Putamen (tissue), 1 donor: ENCODE results near the gene COL4A2.

Source experiments
- DNase-seq: peaks from one replicate; pipeline ENCODE4 v3.0.0-alpha.2; 2016; ENCODE audit warnings: low spot score

The COL4A2 gene

DNA sequence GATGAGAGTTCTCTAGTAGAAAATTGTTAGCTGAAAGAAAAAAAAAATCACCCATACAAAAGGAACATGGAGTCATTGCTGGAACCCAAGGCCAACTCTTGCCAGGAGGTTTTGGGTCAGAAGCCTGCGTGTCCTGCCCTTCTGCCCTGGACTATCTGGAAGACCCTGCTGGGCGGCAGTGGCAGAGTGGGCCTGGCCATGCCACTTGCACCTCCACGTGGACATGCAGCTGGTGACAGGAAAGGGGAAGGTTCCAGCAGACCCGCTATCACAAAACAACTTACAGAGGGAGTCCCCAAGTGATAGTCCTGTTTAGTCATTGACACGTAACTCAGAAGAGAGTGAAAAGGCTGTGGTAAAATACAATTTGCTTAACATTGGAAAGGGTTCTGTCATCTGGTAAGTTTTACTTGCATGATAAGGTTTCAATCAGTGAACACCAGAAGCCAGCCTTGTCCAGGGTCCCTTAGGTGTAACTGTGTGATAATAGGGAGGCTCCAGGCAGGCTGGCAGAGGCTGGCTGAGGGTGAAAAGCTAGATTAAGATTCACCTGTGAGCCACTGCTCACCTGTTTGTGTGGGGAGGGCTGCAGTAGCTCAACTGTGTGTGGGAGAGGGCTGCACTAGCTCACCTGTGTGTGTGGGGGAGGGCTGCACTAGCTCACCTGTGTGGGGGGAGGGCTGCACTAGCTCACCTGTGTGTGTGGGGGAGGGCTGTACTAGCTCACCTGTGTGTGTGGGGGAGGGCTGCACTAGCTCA, 47.8 kb downstream of the COL4A2 start:
- DNase-seq: no peak

DNA sequence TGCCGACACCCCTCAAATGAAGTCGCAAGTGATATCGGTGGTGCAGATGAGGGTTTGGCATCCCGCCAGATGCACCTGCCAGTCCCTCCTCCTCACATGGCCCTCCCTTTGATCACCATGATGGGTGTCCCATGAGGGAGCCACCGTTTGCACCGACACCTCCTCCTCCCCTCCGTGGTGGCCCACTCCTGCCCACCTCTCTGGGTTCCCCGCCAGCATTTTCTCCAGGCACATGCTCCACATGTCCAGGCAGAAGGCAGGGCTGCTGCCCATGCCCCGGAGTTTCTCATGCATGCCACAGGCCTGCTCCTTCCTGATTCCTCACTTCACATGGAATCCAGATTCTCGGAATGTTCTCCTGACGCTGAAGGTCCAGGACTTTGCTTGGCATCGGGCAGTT, 49.3 kb downstream of the COL4A2 start:
- DNase-seq: no peak

DNA sequence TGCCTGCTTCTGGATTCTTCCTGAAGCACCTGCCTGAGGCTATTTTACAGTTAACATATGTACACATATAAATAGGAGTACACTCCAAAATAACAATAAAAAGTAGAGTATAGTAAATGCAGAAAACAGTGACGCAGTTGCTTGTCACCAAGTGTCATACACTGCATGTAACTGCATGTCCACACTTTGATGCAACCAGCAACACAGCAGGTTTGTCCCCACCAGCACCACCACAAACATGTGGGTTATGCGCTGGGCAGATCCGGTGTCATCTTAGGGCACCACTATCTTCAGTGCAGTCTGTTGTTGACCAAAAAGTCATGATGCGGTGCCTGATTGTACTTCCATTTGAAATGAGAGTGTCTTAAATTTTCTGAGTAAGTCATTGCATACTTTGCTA, 51.3 kb downstream of the COL4A2 start:
- DNase-seq: no peak

DNA sequence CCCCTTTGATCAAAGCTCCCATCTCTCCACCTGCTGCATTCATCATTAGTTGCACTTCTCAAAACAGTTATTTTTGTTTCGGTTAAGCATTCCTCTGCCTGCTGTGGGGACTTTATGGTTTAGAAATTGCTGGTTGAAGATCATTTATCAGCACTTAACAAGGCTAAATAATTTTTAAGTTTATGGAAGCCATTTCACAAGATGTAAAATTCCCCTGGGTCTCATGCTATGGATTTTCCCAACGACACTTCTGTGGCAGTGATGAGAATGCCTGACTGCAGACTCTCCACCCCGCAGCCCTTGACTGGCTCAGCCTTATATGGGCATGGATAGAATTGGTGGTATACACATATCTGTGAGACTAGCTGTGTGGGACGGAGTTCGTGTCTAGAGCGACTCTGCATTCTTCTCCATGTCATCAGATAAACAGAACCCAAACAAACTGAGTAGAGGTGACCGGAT, 52.8 kb downstream of the COL4A2 start:
- DNase-seq: no peak

DNA sequence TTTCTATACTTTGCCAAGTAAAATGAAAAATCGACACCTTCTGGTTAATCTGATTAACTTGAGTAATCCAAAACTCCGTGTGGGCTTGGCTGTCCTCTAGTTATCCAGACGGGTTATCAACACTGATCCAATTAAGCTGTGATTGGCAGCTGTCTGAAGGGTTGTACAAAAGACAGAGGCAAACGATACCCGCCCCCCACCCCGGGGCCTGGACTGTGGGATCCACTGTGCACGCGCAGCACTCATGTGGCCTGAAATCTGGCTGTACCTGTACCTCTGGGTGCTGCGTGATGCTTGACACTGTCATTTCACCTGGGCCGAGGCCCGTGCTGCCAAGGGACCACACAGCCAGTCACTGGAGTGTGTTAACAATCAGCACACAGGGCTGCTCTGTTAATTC, 53.5 kb downstream of the COL4A2 start:
- DNase-seq: no peak

DNA sequence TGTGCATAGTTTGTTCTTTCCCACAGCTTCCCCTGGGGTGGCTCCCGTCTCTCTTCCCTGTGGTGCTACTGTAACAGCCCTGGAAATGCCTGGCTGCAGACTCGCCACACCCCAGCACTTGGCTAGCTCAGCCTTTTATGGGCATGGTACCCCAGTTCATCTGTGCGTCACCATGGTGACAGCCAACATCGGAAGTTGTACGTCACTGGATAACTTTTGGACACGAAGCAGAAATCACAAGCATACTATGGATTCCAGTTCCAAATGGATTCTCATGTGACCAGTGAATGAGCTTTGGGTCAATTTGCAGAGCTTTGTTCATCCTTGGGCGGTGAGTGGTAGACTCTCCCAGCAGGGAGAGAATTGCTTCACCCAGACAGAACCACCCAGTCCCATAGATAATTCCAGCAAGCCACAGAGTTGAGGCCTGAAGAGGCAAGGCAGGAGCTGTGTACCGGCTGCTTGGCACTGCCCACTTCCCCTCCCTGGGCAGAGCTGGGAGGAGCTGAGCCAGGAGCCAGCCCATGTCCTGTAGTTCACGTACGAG, 54.4 kb downstream of the COL4A2 start:
- no peak for DNase-seq

DNA sequence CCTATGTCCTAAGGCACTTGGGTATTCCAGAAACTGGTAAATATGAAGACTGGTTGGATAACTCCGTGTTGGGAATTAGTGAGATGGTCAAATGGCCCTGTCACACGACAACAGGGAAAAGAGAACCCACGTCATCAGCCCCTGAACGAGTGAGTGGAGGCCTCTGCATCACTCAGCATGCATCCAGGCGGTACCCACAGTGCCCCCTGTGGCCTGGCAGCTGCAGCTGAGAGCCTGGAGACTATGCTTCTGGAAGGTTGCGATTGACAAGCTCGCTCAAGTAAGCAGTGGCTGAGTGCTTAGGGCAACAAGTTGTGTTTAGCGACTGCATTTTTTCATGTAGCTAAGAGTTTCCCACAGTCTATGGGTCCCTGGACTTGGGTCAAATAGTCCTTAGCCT, 55.9 kb downstream of the COL4A2 start:
- DNase-seq: no peak

DNA sequence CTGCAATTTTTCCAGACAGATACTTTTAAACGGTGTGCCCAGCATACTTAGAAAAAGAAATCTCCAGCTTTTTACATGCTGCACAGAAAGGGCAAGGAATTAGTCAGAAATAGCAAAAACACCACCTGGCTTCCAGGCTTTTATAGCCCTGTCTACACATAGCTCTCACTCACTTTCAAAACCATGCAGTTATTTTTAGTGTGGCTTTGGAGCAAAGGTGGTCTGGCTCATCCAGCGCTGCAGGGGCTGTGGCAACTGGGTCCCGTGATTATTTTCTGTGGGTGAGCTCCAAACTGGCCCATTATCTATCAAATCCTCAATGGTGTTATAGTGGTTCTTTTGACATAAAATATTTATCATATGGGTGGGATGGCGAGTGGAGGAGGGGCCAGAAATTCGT, 57.0 kb downstream of the COL4A2 start:
- DNase-seq: no peak

DNA sequence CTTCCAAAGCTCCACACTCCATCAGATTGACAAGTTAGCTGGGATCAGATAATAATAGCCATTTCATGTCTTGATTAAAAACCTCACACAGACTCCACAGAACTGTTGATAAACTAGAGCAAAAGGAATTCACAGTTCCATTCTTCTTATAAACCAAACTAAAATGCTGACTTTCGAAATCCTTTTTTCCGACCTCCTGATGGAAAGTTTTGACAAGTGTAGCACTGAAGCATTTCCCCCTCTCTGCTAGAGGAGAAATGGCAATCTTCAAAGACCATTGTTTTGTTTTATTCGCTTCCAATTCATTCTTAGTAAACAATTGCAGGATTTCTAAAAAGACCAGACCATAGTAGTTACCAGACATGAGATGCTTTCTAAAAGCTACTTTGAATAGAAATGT, 58.8 kb downstream of the COL4A2 start:
- no peak for DNase-seq

DNA sequence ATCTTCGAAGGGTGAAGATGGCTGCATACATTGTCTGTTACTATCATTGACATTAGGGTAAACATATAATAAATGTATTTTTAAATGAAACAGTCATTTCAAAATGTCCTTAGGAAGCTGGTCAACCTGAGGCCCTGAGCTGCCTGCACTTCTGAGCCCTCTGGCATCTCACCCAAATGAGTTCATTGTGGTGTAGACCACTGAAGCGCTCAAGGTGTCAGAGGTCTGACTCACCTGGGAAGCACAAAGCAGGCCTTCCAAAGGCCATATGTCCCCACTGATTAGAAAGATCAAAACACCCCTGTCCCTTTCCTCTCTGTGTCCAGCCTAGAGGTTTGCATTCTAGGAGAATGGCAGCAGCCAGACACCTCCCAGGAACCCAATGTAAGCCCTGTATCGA, 59.6 kb downstream of the COL4A2 start:
- DNase-seq: no peak

DNA sequence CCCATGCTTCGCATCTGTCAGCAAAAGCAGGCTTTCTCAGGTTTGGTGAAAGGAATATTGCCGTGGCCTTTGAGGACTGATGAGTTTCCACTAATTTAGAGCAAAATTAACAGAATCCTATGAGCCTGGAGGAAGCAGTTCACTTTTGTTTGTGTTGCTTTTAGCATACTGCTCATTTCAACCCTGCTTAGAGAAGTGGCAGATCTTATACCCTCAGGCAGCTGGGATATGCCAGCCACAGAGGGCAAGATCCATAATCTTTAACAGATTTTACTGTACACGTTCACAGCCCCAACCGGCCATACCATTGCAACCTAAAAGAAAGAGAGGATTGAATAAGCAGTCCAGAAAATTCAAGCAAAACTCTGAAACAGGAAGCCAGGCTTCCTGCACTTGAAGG, 60.5 kb downstream of the COL4A2 start:
- DNase-seq: no peak

DNA sequence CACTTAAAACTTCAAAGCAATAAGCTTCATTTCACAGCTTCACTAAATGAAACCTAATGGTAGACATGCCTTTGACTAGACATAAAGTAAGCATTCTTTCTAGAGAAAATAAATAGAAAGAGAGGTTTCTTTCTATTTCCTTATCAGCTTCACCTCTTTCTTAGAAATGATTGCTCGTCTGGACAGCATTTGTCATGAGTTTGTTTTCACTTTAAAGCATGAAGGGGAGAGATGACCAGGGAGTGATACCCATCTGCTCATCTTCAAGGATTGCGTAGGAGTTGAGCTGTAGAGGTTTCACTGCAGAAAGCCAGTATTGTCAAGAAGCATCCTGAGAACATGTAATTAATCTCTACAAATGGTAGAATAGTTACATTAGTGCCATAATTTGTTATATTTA, 61.3 kb downstream of the COL4A2 start:
- DNase-seq: no peak

DNA sequence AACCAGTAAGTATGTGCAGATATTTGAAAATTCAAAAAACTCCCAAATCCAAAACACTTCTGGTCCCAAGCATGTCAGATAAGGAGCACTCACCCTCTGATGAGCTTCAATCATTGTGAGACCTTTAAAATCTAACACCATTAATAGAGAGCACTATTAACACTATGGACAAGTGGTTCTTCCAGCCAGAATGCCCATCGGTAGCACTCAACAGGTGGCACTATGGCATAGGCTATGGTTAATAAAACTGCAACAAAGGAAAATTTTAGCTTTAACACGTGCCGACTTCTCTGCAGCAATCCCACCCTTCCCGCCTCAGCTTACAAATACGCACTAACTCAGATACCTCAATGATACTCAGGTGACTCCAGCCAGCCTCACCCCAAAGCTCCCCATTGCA, 62.3 kb downstream of the COL4A2 start:
- DNase-seq: no peak

DNA sequence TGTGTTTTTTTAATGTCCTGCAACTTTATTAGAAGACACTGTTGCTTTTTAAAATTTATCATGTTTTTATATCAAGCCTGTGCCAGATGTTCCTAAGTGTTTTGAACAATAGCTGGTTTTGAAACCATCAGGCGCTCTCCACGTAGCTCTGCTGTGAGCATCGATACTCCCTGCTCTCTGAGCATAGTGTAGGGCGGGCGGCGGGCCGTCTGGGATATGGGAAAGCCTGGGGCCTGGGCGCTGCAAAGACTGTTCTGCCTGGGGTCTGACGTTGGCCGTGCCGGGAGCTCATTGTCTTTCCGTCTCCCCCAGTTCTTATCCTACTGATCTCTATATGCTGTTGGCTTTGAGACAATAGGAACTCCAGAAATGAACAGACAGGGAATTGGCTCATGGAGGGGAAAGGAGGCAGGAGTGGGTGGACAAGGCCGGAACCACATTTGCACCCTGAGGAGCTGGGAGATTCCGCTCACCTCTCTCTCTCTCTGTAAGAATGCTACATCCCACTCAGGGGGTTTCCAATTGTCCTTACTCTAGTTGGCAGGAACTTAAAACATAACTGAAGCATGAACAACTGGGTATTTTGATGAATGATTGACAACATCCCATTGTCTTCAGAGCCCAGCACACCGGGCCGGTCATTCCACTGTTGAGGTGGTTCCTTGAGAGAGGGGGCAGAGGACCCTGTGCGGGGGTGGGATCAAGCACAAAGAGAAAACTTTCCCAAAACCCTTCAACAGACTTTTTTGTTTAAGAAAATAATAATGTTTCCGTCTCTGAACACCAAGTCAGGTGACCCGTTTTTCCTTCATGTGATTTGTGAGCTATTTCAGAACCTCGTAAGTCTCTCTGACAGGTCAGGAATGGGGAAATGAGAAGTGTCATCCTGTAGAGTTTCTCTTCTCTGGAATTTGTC, 64.7 kb downstream of the COL4A2 start:
- DNase-seq: no peak

DNA sequence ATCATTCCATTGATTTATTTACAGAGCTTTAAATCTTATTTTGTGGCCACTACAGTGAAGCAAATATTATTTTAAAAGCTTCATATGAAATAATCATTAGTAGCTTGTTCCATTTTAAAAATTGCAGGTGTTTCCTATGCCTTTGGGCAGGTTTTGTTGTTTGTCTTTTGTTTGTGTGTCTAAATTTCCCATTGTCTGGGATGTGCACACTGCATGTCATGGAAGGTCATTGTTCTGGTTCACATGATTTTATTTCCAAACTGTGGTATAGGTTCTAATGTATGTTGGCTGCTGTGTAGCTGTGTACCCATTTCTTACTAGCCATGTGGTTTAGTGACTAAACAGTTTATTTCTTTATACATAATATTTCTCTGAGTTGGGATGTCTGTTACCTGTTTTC, 65.6 kb downstream of the COL4A2 start:
- DNase-seq: no peak

DNA sequence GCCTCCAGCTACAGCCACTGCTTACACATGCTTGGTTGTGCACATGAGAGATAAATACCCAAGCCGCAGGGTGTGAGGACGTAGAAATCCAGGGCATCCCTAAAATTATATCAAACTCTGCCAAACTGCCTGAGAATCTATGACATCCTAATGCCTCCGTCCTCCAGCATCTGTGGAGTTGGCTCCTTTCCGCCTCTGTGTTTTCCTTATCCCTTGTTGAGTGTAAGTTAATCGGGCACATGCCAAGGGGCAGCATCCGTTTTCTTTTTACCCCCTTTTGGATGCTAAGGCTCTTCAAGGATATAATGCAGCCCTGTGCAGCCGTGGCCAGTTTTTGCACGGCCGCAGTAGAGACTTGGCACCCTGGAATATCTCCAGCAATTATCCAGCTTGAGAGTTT, 66.5 kb downstream of the COL4A2 start:
- no peak for DNase-seq

DNA sequence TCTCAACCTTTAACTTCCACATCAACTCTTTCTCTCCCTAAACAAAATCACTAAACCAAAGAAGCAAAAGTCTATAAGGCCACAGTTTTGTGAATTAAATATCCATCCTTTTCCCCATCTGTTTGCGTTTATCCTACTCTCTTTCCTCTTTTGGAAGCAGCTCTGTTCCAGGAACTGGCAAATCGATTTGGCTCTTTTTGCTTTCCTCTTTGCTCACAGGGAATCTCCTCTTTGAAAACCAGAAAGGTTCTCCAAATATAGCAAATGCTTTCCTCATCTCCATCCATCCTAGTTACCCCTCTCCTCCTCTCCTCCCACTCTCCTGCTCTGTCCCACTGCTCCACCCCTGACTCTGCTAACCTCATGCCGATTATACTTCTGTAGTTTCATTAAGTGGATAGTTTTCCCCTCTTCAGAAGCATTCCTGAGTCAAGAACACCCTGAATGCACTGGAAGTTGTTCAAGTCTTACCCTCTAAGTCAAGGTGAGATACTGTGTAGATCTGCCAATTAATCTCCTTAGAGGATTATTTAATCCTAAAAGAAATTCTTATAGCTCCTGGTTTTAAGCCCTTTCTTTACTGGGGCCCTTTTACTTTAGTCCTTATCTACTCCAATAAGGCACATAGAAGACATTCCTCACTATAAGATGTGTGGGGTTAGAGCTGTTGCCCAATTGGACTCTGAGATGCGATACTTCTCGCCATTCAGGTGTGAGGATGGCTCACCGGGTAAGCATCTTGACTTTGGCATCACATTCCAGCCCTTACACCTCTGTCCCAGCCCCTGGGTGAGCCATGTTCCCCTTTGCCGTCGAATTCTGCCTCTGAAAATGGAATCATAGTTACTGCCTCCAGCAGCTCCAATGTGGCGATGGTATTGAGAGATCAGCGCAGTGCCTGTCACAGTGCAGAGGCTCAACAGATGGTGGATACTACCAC, 67.6 kb downstream of the COL4A2 start:
- no peak for DNase-seq

DNA sequence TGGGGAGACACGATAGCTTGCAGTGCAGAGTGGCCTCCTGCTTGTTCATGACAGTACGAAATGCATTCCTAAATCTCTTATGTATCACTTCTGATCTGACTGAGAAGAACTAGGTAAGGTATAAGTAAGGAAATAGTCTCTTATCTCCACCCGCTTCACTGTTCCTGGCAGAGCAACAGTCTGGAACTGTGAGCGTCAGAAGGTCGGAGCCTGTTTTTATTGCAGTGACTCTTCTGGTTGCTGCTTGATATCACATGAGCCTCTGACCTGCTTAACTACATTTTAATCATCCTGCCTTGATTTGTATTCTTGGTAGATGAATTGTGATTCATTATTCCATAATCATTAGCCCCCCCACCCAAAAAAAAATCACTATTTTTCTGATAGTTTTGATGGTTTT, 69.0 kb downstream of the COL4A2 start:
- DNase-seq: no peak

DNA sequence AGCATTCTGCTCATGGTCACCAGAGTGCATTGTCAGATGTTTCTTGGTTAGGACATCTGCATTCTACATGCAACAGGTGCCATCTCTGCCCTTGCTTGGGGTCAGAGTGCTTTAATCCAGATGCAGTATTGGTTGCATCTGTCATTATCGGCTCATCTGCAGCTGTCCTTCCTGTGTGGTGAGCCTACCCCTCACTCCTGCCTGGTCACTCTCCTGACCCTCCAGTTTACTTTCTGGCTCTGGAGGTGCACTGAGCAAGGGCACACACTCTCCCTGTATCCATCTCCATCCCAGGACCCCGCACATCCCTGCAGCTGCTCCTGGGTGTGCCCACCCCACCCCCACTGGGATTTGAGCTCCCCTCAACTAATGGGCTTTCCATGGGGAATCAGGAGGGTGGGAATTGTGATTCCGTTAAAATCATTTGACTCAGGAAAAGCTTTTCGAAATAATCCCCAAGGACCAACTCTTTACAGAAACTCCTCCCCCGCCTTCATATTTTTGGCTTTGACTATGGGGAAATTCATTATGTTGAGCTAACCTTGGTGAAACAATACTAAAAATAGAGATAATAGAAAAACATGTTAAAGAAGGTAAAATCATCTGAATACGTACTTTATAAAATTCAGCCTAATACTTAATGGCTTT, 70.2 kb downstream of the COL4A2 start:
- no peak for DNase-seq

DNA sequence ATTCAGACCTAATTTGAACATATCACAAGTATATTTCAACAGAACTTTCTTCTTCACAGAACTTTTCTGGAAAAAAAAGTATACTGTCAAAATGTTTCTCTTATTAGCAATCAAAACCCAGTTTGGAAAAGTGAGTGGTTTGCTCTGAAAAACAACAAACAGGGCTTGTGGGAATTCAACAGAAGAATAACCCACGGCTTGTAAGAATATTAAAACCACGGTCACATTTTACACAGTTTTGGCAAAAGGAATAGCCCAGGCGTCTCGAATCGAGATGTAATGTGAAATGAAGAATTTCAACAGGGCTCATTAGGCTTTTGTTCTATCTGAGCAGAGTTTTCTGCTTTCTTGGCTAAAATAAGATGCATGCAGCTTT, 70.7 kb downstream of the COL4A2 start:
- DNase-seq: no peak

DNA sequence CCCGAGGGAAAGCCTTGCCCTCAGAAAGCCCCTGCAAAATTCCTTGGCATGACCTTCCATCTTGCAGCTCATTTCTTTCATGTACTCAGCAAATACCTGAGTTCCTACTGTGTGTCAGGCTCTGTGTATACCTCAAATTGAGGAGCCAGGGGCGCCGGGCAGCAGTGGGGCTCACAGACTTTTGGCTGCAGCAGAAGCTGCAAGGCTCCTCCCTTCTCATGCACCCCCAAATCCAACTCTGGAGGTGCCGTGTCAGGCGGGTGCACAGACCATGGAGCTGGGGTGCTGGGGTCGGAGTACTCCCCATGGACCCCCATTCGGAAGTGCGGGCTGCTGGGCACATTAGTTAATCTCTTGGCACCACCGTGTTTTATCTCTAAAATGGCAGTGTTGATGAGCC, 72.3 kb downstream of the COL4A2 start:
- DNase-seq: no peak
